DND-41 (cell line): ENCODE measurements around the gene FARP1.
A peak's percentile ranks its signal among the peaks of the same experiment; 100 is the strongest.

Source experiments
- ATAC-seq: fragments of 200-7000 bp; cut with Tn5 transposase; 3 replicates; pipeline ENCODE4 v1.9.1; 2021; ENCODE audit warnings: low read depth; ENCODE audit not compliant: insufficient read depth
- DNase-seq: peaks from one replicate; pipeline ENCODE4 v3.0.0-alpha.2; 2020
- H2AFZ ChIP-seq: 2 replicates; pipeline ENCODE4 v1.6.0; 2012; ENCODE audit warnings: low read depth, low read length
- H3K27ac ChIP-seq: 2 replicates; pipeline ENCODE4 v1.5.1; 2012; ENCODE audit warnings: low read length, inconsistent platforms
- H3K27me3 ChIP-seq: fragments of 200-600 bp; sonication (generic); 2 replicates; pipeline ENCODE4 v1.6.0; 2012; ENCODE audit warnings: low read length, mild to moderate bottlenecking, inconsistent platforms; ENCODE audit not compliant: insufficient read depth, poor library complexity
- H3K36me3 ChIP-seq: 2 replicates; pipeline ENCODE4 v1.5.1; 2012; ENCODE audit warnings: low read length, inconsistent platforms; ENCODE audit not compliant: insufficient read depth
- H3K4me1 ChIP-seq: 2 replicates; pipeline ENCODE4 v1.5.1; 2012; ENCODE audit warnings: mild to moderate bottlenecking, low read length; ENCODE audit not compliant: insufficient read depth
- H3K4me2 ChIP-seq: 2 replicates; pipeline ENCODE4 v1.6.0; 2012; ENCODE audit warnings: mild to moderate bottlenecking, moderate library complexity, low read length, inconsistent platforms; ENCODE audit not compliant: insufficient read depth
- H3K4me3 ChIP-seq, 2 experiments: fragments of 200-600 bp in 1 of 2; shearing (Covaris generic) in 1 of 2; 2 replicates each; pipeline ENCODE4 v1.5.1; 2012 to 2016; ENCODE audit warnings: inconsistent platforms in 2 of 2, low read length in 2 of 2, mild to moderate bottlenecking in 2 of 2, low read depth in 1 of 2, moderate library complexity in 1 of 2
- H3K79me2 ChIP-seq: 2 replicates; pipeline ENCODE4 v1.6.0; 2012; ENCODE audit warnings: low read length, inconsistent platforms; ENCODE audit not compliant: insufficient read depth
- H3K9ac ChIP-seq: 2 replicates; pipeline ENCODE4 v1.6.0; 2012; ENCODE audit warnings: low read depth, mild to moderate bottlenecking, inconsistent platforms, low read length, moderate library complexity
- H3K9me3 ChIP-seq: 2 replicates; pipeline ENCODE4 v1.5.1; 2012; ENCODE audit warnings: low read length, moderate library complexity, mild to moderate bottlenecking, inconsistent platforms; ENCODE audit not compliant: insufficient read depth, severe bottlenecking
- H4K20me1 ChIP-seq: 2 replicates; pipeline ENCODE4 v1.6.0; 2012; ENCODE audit warnings: low read length; ENCODE audit not compliant: insufficient read depth
- CTCF ChIP-seq: IDR thresholded peaks from 2 replicates; pipeline ENCODE4 v1.5.1; 2012; ENCODE audit warnings: borderline replicate concordance, low read length, moderate library complexity, mild to moderate bottlenecking; ENCODE audit not compliant: poor library complexity, severe bottlenecking; ENCODE audit errors: extremely low read depth
- EZH2 ChIP-seq: IDR thresholded peaks from 3 replicates; pipeline ENCODE4 v1.6.1; 2012; ENCODE audit warnings: borderline replicate concordance, low read depth, mild to moderate bottlenecking, moderate library complexity, low read length, inconsistent platforms; ENCODE audit not compliant: severe bottlenecking

FARP1 gene

GRCh38 chr13:98396071-98396710 is 253.3 kb downstream of the FARP1 start:
- no peaks in the 10 kb centered on the region for H3K36me3 ChIP-seq
- H3K9me3 ChIP-seq = no peaks in the 10 kb centered on the region
- no peak overlapping the region for H3K9ac ChIP-seq
- no peak for TF ChIP-seq CTCF
- TF ChIP-seq EZH2 = no peak
- H3K79me2 ChIP-seq = no peaks in the 10 kb centered on the region
- H3K4me2 ChIP-seq = no peak overlapping the region
- no peaks in the 10 kb centered on the region for H3K4me1 ChIP-seq
- H3K27ac ChIP-seq = no peak overlapping the region
- DNase-seq (no peak), ATAC-seq (no peak)
- H3K4me3 ChIP-seq = no peak overlapping the region
- no peak overlapping the region for H2AFZ ChIP-seq
- H4K20me1 ChIP-seq = no peaks in the 10 kb centered on the region
- peaks cover 8% of the 10 kb centered on the region for H3K27me3 ChIP-seq

- H2AFZ ChIP-seq = no peak overlapping the region
- H3K27ac ChIP-seq = no peak overlapping the region
- ATAC-seq (no peak), DNase-seq (no peak)
- no peaks in the 10 kb centered on the region for H3K4me1 ChIP-seq
- TF ChIP-seq CTCF (peak; percentile 8), EZH2 (no peak)
- H4K20me1 ChIP-seq = no peaks in the 10 kb centered on the region
- no peaks in the 10 kb centered on the region for H3K36me3 ChIP-seq
- no peaks in the 10 kb centered on the region for H3K9me3 ChIP-seq
- no peak overlapping the region for H3K9ac ChIP-seq
- peaks cover 8% of the 10 kb centered on the region for H3K27me3 ChIP-seq
- no peak overlapping the region for H3K4me3 ChIP-seq
- no peaks in the 10 kb centered on the region for H3K79me2 ChIP-seq
- H3K4me2 ChIP-seq = no peak overlapping the region
Measured at GRCh38 chr13:98397221-98397620, 254.3 kb downstream of the FARP1 start.

GRCh38 chr13:98397861-98398260 is 255.0 kb downstream of the FARP1 start:
- Histone ChIP-seq H3K79me2 (no peaks in the 10 kb centered on the region), H4K20me1 (no peaks in the 10 kb centered on the region), H2AFZ (no peak overlapping the region), H3K4me2 (no peak overlapping the region), H3K9me3 (no peaks in the 10 kb centered on the region), H3K4me1 (no peaks in the 10 kb centered on the region), H3K27me3 (peaks cover 8% of the 10 kb centered on the region), H3K4me3 (no peak overlapping the region), H3K36me3 (no peaks in the 10 kb centered on the region), H3K9ac (no peak overlapping the region), H3K27ac (no peak overlapping the region)
- TF ChIP-seq CTCF = no peak
- no peak for TF ChIP-seq EZH2
- DNase-seq (no peak), ATAC-seq (no peak)

- H3K4me2 ChIP-seq = no peak overlapping the region
- TF ChIP-seq EZH2 (no peak), CTCF (no peak)
- no peaks in the 10 kb centered on the region for H3K4me1 ChIP-seq
- no peaks in the 10 kb centered on the region for H3K9me3 ChIP-seq
- no peak overlapping the region for H3K27ac ChIP-seq
- no peak for ATAC-seq
- H2AFZ ChIP-seq = no peak overlapping the region
- H3K36me3 ChIP-seq = no peaks in the 10 kb centered on the region
- no peaks in the 10 kb centered on the region for H4K20me1 ChIP-seq
- DNase-seq = no peak
- peaks cover 8% of the 10 kb centered on the region for H3K27me3 ChIP-seq
- H3K9ac ChIP-seq = no peak overlapping the region
- H3K4me3 ChIP-seq = no peak overlapping the region
- H3K79me2 ChIP-seq = no peaks in the 10 kb centered on the region
Measured at GRCh38 chr13:98398581-98398980, 255.7 kb downstream of the FARP1 start.
